Measurements from ENCODE around the gene PCK1.

PCK1 gene

GRCh38 chr20:57613481-57613921, 52.6 kb downstream of the PCK1 start:
- no peak for TF ChIP-seq CTCF (IDR thresholded peaks at IDR 0.05; ENCODE audit: borderline replicate concordance, control extremely low read depth, extremely low read depth, insufficient read depth, missing control alignments)
- in situ Hi-C loops (cut with MboI; ENCODE audit: low sequenced_read_pairs, unreplicated experiment): loop anchor here (25.0 kb wide), 1 partner anchor 574 kb away; no protein-coding TSS in a partner anchor
- no peak for DNase-seq (ENCODE audit: low spot score)

- in situ Hi-C loops (cut with MboI; ENCODE audit: low sequenced_read_pairs, unreplicated experiment): loop anchor here (25.0 kb wide), 1 partner anchor 573 kb away; no protein-coding TSS in a partner anchor
- no peak for TF ChIP-seq CTCF (IDR thresholded peaks at IDR 0.05; ENCODE audit: borderline replicate concordance, control extremely low read depth, extremely low read depth, insufficient read depth, missing control alignments)
- DNase-seq (ENCODE audit: low spot score): no peak
Observed at GRCh38 chr20:57614490-57615444, 53.9 kb downstream of the PCK1 start.

GRCh38 chr20:57615445-57615811, 54.5 kb downstream of the PCK1 start:
- TF ChIP-seq CTCF (IDR thresholded peaks at IDR 0.05; ENCODE audit: borderline replicate concordance, control extremely low read depth, extremely low read depth, insufficient read depth, missing control alignments): no peak
- DNase-seq (ENCODE audit: low spot score): no peak
- in situ Hi-C loops (cut with MboI; ENCODE audit: low sequenced_read_pairs, unreplicated experiment): loop anchor here (25.0 kb wide), 1 partner anchor 572 kb away; no protein-coding TSS in a partner anchor

GRCh38 chr20:57616143-57616951, 55.4 kb downstream of the PCK1 start:
- TF ChIP-seq CTCF (IDR thresholded peaks at IDR 0.05; ENCODE audit: borderline replicate concordance, control extremely low read depth, extremely low read depth, insufficient read depth, missing control alignments): no peak
- in situ Hi-C loops (cut with MboI; ENCODE audit: low sequenced_read_pairs, unreplicated experiment): loop anchor here (25.0 kb wide), 1 partner anchor 571 kb away; no protein-coding TSS in a partner anchor
- no peak for DNase-seq (ENCODE audit: low spot score)

GRCh38 chr20:57617079-57617795, 56.3 kb downstream of the PCK1 start:
- no peak for TF ChIP-seq CTCF (IDR thresholded peaks at IDR 0.05; ENCODE audit: borderline replicate concordance, control extremely low read depth, extremely low read depth, insufficient read depth, missing control alignments)
- in situ Hi-C loops (cut with MboI; ENCODE audit: low sequenced_read_pairs, unreplicated experiment): loop anchor here (25.0 kb wide), 1 partner anchor 570 kb away; no protein-coding TSS in a partner anchor
- DNase-seq (ENCODE audit: low spot score): no peak
